GM12878 (cell line): ENCODE measurements around the gene STPG3. TPM values are rescaled to one million over a fixed set of nuclear protein-coding genes. Genes with fewer than 3 reads are reported as not detected.

Experiments
- ATAC-seq: fragments of 200-7000 bp; cut with Tn5 transposase; 3 replicates; pipeline ENCODE4 v1.9.1; 2020; ENCODE audit warnings: mild to moderate bottlenecking, moderate library complexity
- BruUV-seq: library from RNA; stranded (reverse); fragments of 400-500 nt; replicated peaks from 2 replicates; lab custom pipeline; 2021; lab: Mats Ljungman, UMichigan
- CTCF ChIA-PET: fragments of 300-600 bp; sonication (Branson Sonifier 250); formaldehyde crosslinking; extraction: SDS; loops from one replicate; lab custom pipeline; 2021; ENCODE audit warnings: inconsistent platforms; lab: Yijun Ruan, JAX
- POLR2A ChIA-PET: fragments of 350-600 bp; formaldehyde crosslinking; extraction: SDS; loops from one replicate; lab custom pipeline; 2021; ENCODE audit warnings: inconsistent platforms; lab: Charles Lee
- RAD21 ChIA-PET: fragments of 300-600 bp; sonication (Branson Sonifier 250); formaldehyde crosslinking; loops from one replicate; lab custom pipeline; 2023; ENCODE audit warnings: antibody characterized with exemption; ENCODE audit not compliant: unreplicated experiment; lab: Charles Lee
- SMC1A ChIA-PET: fragments of 300-600 bp; sonication (Branson Sonifier 250); formaldehyde crosslinking; loops from one replicate; lab custom pipeline; 2023; ENCODE audit not compliant: unreplicated experiment, uncharacterized antibody; lab: Charles Lee
- DNase-seq: peaks from one replicate; pipeline ENCODE4 v3.0.0-alpha.2; 2011; ENCODE audit warnings: low read depth, low spot score
- FAIRE-seq: peaks from 3 replicates; lab custom pipeline; 2011; peaks lifted over from hg19 to GRCh38; lab: Jason Lieb, UNC
- H2AFZ ChIP-seq: 2 replicates; pipeline ENCODE4 v1.6.0; 2011; ENCODE audit warnings: low read depth, low read length, control low read depth; ENCODE audit not compliant: control insufficient read depth
- H3K27ac ChIP-seq: 2 replicates; pipeline ENCODE4 v1.5.1; 2011; ENCODE audit warnings: control low read depth; ENCODE audit not compliant: control insufficient read depth, insufficient read depth
- H3K27me3 ChIP-seq, 2 experiments: replicated peaks in 1 of 2; 2 replicates each; pipeline versions ENCODE4 v1.6.0 to v1.6.1; 2011; ENCODE audit warnings: low read length in 1 of 2; ENCODE audit not compliant: control insufficient read depth in 2 of 2, insufficient read depth in 2 of 2
- H3K36me3 ChIP-seq, 2 experiments: 2 replicates each; pipeline ENCODE4 v1.5.1; 2011; ENCODE audit warnings: low read length in 1 of 2; ENCODE audit not compliant: control insufficient read depth in 2 of 2, insufficient read depth in 2 of 2
- H3K4me1 ChIP-seq: 2 replicates; pipeline ENCODE4 v1.6.1; 2011; ENCODE audit warnings: mild to moderate bottlenecking, low read length, moderate library complexity, mixed read lengths; ENCODE audit not compliant: control insufficient read depth, insufficient read depth
- H3K4me2 ChIP-seq: 2 replicates; pipeline ENCODE4 v1.6.0; 2011; ENCODE audit warnings: control low read depth; ENCODE audit not compliant: control insufficient read depth, insufficient read depth
- H3K4me3 ChIP-seq: fragments of 200-600 bp; sonication (generic); 2 replicates; pipeline ENCODE4 v1.5.1; 2016
- H3K79me2 ChIP-seq: 2 replicates; pipeline ENCODE4 v1.6.0; 2011; ENCODE audit warnings: low read length; ENCODE audit not compliant: control insufficient read depth, insufficient read depth
- H3K9ac ChIP-seq: 2 replicates; pipeline ENCODE4 v1.8.0; 2011; ENCODE audit warnings: low read length, control low read depth, mixed read lengths; ENCODE audit not compliant: control insufficient read depth, insufficient read depth
- H3K9me3 ChIP-seq: replicated peaks from 3 replicates; pipeline ENCODE4 v1.5.1; 2011; ENCODE audit warnings: mild to moderate bottlenecking, low read length; ENCODE audit not compliant: control insufficient read depth, insufficient read depth
- H4K20me1 ChIP-seq: 2 replicates; pipeline ENCODE4 v1.6.0; 2011; ENCODE audit not compliant: control insufficient read depth, insufficient read depth
- MEF2A ChIP-seq: IDR thresholded peaks from 2 replicates; pipeline ENCODE4 v1.6.1; 2011; ENCODE audit warnings: low read depth, mild to moderate bottlenecking, low read length, moderate library complexity; ENCODE audit not compliant: insufficient read depth
- SREBF2 ChIP-seq: IDR thresholded peaks from 2 replicates; pipeline ENCODE4 v1.6.1; 2012; ENCODE audit warnings: mild to moderate bottlenecking, low read length
- ZNF622 ChIP-seq: fragments of 450-650 bp; IDR thresholded peaks from 2 replicates; pipeline ENCODE4 v1.6.1; 2017; ENCODE audit warnings: mild to moderate bottlenecking, inconsistent platforms
- WGBS: methylation state at CpG from one replicate; pipeline ENCODE4 v1.1.6; 2016; ENCODE audit warnings: low lambda C conversion rate; ENCODE audit not compliant: insufficient replicate concordance, insufficient coverage; ENCODE audit errors: missing lambda C conversion rate; 5-methylcytosine and 5-hydroxymethylcytosine counted together
- in situ Hi-C: fragments of 300-500 bp; cut with MboI; formaldehyde crosslinking; loops from 9 replicates; pipeline ENCODE4 v1.14.3; 2018; ENCODE audit warnings: mixed read lengths
- intact Hi-C: fragments of 100-400 bp; cut with micrococcal nuclease; formaldehyde crosslinking; loops from one replicate; pipeline ENCODE4 v1.14.2; 2022; ENCODE audit not compliant: unreplicated experiment
- polyA plus RNA-seq, 11 experiments: library from polyadenylated mRNA; depleted of rRNA in 4 of 11; unstranded in 6 of 11; stranded (reverse) in 5 of 11; fragments of >200 nt; fragmentation: Nextera tagmentation in 4 of 11; fragmentation: Illumina TruSeq in 1 of 11; extraction: Ambion mirVana in 4 of 11; extraction: Trizol in 1 of 11; gene quantifications; 1 replicate in 1 of 11; 2 replicates in 10 of 11; pipeline versions ENCODE4 v1.2.1 to v1.2.3, GENCODE V29; 2011 to 2016; ENCODE audit warnings: inconsistent platforms in 2 of 11, missing spikeins in 2 of 11, low read depth in 1 of 11
- total RNA-seq, 4 experiments: library from RNA; depleted of rRNA in 3 of 4; stranded (reverse); fragments of >200 nt in 3 of 4; fragmentation: Illumina TruSeq in 1 of 4; extraction: Trizol in 1 of 4; gene quantifications; 2 replicates each; pipeline versions ENCODE4 v1.2.1 to v1.2.3, GENCODE V29; 2013 to 2021
- TF ChIP-seq, protein P1 (sequence below): fragments of 450-650 bp; IDR thresholded peaks from 2 replicates; pipeline ENCODE4 v1.6.1; 2018; ENCODE audit warnings: mild to moderate bottlenecking, low read depth, moderate library complexity; ENCODE audit not compliant: partially characterized antibody
- TF ChIP-seq, protein P2 (sequence below): IDR thresholded peaks from 2 replicates; pipeline ENCODE4 v1.6.1; 2012; ENCODE audit warnings: low read depth, low read length, improper control_type of control experiment
- TF ChIP-seq, protein P3 (sequence below): IDR thresholded peaks from 2 replicates; pipeline ENCODE4 v1.6.1; 2012; ENCODE audit warnings: low read length, inconsistent platforms
- TF ChIP-seq, protein P4 (sequence below): fragments of 450-650 bp; IDR thresholded peaks from 2 replicates; pipeline ENCODE4 v1.6.1; 2017; ENCODE audit warnings: mild to moderate bottlenecking, moderate library complexity
- TF ChIP-seq, protein P5 (sequence below): fragments of 450-650 bp; IDR thresholded peaks from 2 replicates; pipeline ENCODE4 v1.6.1; 2016; ENCODE audit warnings: mild to moderate bottlenecking, moderate library complexity, borderline replicate concordance

STPG3 gene
- total and polyA plus RNA-seq, 10 of the 15 experiments (the other 5 are each of a cell fraction or from before 2014, with no cell fraction given): not detected

DNA sequence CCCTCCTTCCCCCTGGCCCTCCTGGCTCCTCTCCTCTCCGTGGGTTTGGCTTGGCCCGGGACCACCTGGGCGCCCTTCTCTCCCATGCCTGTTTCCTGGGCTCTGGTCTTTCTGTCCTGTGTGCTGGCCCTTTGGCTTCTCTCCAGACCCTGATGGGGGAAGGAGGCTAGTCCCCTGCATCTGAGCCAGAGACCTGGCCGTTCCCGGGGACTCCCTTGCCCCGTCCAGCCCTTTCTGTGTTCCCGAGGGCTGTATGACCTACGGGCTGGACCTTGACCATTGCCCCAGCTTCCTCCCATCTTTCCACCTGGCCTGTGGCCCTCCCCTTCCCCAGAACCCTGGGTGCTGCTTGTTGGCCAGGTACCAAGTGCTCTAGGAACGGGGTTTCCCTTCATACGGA lies 12.4 kb downstream of the STPG3 start:
- H2AFZ ChIP-seq: no peak overlapping the region
- no peaks in the 10 kb centered on the region for H3K9me3 ChIP-seq
- in situ Hi-C loops: no loop called here
- ChIA-PET SMC1A (interaction anchor here (1.4 kb wide), 1 partner anchor 74 kb away, joined by 3 read pairs; no protein-coding TSS in a partner anchor), RAD21 (interaction anchor here (1.6 to 1.7 kb wide), 2 partner anchors 24 to 27 kb away, joined by 4 to 6 read pairs; no protein-coding TSS in a partner anchor), CTCF (no interaction called here), POLR2A (no interaction called here)
- H4K20me1 ChIP-seq: no peaks in the 10 kb centered on the region
- H3K27ac ChIP-seq: no peak overlapping the region
- H3K79me2 ChIP-seq: no peaks in the 10 kb centered on the region
- no peak for FAIRE-seq
- no peaks in the 10 kb centered on the region for H3K27me3 ChIP-seq
- H3K4me2 ChIP-seq: no peak overlapping the region
- BruUV-seq: no TSS peak
- no peak overlapping the region for H3K9ac ChIP-seq
- intact Hi-C loops: no loop called here
- peaks cover 5 to 11% of the 10 kb centered on the region in 2 experiments for H3K36me3 ChIP-seq
- no peak for DNase-seq
- 97% methylated on average over 7 of the region's 10 CpGs for WGBS
- peaks cover 5% of the 10 kb centered on the region for H3K4me1 ChIP-seq
- ATAC-seq: no peak
- no peak overlapping the region for H3K4me3 ChIP-seq
- TF ChIP-seq ZNF622: no peak
- TF ChIP-seq MEF2A: no peak
- TF ChIP-seq, protein P1, sequence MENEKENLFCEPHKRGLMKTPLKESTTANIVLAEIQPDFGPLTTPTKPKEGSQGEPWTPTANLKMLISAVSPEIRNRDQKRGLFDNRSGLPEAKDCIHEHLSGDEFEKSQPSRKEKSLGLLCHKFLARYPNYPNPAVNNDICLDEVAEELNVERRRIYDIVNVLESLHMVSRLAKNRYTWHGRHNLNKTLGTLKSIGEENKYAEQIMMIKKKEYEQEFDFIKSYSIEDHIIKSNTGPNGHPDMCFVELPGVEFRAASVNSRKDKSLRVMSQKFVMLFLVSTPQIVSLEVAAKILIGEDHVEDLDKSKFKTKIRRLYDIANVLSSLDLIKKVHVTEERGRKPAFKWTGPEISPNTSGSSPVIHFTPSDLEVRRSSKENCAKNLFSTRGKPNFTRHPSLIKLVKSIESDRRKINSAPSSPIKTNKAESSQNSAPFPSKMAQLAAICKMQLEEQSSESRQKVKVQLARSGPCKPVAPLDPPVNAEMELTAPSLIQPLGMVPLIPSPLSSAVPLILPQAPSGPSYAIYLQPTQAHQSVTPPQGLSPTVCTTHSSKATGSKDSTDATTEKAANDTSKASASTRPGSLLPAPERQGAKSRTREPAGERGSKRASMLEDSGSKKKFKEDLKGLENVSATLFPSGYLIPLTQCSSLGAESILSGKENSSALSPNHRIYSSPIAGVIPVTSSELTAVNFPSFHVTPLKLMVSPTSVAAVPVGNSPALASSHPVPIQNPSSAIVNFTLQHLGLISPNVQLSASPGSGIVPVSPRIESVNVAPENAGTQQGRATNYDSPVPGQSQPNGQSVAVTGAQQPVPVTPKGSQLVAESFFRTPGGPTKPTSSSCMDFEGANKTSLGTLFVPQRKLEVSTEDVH: no peak
- TF ChIP-seq, protein P2, sequence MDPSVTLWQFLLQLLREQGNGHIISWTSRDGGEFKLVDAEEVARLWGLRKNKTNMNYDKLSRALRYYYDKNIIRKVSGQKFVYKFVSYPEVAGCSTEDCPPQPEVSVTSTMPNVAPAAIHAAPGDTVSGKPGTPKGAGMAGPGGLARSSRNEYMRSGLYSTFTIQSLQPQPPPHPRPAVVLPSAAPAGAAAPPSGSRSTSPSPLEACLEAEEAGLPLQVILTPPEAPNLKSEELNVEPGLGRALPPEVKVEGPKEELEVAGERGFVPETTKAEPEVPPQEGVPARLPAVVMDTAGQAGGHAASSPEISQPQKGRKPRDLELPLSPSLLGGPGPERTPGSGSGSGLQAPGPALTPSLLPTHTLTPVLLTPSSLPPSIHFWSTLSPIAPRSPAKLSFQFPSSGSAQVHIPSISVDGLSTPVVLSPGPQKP: no peak
- TF ChIP-seq, protein P3, sequence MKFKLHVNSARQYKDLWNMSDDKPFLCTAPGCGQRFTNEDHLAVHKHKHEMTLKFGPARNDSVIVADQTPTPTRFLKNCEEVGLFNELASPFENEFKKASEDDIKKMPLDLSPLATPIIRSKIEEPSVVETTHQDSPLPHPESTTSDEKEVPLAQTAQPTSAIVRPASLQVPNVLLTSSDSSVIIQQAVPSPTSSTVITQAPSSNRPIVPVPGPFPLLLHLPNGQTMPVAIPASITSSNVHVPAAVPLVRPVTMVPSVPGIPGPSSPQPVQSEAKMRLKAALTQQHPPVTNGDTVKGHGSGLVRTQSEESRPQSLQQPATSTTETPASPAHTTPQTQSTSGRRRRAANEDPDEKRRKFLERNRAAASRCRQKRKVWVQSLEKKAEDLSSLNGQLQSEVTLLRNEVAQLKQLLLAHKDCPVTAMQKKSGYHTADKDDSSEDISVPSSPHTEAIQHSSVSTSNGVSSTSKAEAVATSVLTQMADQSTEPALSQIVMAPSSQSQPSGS: no peak
- TF ChIP-seq, protein P4, sequence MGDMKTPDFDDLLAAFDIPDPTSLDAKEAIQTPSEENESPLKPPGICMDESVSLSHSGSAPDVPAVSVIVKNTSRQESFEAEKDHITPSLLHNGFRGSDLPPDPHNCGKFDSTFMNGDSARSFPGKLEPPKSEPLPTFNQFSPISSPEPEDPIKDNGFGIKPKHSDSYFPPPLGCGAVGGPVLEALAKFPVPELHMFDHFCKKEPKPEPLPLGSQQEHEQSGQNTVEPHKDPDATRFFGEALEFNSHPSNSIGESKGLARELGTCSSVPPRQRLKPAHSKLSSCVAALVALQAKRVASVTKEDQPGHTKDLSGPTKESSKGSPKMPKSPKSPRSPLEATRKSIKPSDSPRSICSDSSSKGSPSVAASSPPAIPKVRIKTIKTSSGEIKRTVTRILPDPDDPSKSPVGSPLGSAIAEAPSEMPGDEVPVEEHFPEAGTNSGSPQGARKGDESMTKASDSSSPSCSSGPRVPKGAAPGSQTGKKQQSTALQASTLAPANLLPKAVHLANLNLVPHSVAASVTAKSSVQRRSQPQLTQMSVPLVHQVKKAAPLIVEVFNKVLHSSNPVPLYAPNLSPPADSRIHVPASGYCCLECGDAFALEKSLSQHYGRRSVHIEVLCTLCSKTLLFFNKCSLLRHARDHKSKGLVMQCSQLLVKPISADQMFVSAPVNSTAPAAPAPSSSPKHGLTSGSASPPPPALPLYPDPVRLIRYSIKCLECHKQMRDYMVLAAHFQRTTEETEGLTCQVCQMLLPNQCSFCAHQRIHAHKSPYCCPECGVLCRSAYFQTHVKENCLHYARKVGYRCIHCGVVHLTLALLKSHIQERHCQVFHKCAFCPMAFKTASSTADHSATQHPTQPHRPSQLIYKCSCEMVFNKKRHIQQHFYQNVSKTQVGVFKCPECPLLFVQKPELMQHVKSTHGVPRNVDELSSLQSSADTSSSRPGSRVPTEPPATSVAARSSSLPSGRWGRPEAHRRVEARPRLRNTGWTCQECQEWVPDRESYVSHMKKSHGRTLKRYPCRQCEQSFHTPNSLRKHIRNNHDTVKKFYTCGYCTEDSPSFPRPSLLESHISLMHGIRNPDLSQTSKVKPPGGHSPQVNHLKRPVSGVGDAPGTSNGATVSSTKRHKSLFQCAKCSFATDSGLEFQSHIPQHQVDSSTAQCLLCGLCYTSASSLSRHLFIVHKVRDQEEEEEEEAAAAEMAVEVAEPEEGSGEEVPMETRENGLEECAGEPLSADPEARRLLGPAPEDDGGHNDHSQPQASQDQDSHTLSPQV: no peak
- TF ChIP-seq, protein P5, sequence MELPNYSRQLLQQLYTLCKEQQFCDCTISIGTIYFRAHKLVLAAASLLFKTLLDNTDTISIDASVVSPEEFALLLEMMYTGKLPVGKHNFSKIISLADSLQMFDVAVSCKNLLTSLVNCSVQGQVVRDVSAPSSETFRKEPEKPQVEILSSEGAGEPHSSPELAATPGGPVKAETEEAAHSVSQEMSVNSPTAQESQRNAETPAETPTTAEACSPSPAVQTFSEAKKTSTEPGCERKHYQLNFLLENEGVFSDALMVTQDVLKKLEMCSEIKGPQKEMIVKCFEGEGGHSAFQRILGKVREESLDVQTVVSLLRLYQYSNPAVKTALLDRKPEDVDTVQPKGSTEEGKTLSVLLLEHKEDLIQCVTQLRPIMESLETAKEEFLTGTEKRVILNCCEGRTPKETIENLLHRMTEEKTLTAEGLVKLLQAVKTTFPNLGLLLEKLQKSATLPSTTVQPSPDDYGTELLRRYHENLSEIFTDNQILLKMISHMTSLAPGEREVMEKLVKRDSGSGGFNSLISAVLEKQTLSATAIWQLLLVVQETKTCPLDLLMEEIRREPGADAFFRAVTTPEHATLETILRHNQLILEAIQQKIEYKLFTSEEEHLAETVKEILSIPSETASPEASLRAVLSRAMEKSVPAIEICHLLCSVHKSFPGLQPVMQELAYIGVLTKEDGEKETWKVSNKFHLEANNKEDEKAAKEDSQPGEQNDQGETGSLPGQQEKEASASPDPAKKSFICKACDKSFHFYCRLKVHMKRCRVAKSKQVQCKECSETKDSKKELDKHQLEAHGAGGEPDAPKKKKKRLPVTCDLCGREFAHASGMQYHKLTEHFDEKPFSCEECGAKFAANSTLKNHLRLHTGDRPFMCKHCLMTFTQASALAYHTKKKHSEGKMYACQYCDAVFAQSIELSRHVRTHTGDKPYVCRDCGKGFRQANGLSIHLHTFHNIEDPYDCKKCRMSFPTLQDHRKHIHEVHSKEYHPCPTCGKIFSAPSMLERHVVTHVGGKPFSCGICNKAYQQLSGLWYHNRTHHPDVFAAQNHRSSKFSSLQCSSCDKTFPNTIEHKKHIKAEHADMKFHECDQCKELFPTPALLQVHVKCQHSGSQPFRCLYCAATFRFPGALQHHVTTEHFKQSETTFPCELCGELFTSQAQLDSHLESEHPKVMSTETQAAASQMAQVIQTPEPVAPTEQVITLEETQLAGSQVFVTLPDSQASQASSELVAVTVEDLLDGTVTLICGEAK: no peak
- no peak for TF ChIP-seq SREBF2
